Fibroblast of the aortic adventitia (primary cell): ENCODE measurements around the gene BBS9. TPM values are rescaled to one million over a fixed set of nuclear protein-coding genes. Genes with fewer than 3 reads are reported as not detected.
"Not testable (repeated sequence)": the region's sequence is repeated elsewhere in the genome, so short reads cannot be mapped to it uniquely, and the experiment has no call there.

Experiments
- DNase-seq: peaks from one replicate; pipeline ENCODE4 v3.0.0-alpha.2; 2010; ENCODE audit warnings: low read depth
- H3K4me3 ChIP-seq: 2 replicates; pipeline ENCODE4 v1.5.1; 2011; ENCODE audit warnings: low read depth, mild to moderate bottlenecking, control low read depth, low read length, moderate library complexity
- total RNA-seq: library from RNA; depleted of rRNA; stranded (reverse); fragments of >200 nt; gene quantifications from 2 replicates; pipeline ENCODE4 v1.2.3, GENCODE V29; 2012; ENCODE audit warnings: low replicate concordance
- TF ChIP-seq, protein P1 (sequence below): IDR thresholded peaks from 2 replicates; pipeline ENCODE4 v1.5.1; 2011; ENCODE audit warnings: mild to moderate bottlenecking, low read length, control low read depth, inconsistent platforms; ENCODE audit not compliant: insufficient read depth

Gene BBS9
- total RNA-seq, 1 donor = 26.8 TPM

DNA sequence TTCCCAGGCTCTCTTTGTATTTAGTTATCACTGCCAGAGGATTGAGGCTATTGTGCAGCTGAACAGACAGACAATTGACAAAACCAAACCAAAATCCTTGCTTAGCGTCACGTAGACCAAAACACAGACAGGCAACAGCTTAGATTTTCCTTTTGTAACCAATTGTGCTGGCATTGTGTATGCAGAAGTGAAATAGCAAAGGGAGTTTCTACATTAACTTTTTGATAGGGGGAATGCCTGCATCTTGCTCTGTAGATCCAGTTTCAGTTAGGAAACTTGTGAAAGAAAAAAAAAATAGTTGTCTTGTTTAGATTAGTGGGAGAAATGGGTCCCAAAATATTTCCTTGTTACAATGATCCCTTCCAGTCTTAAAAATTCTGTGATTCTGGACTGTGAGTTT is 333.8 kb downstream of the BBS9 start:
- no peak for DNase-seq
- H3K4me3 ChIP-seq = no peak overlapping the region
- TF ChIP-seq, protein P1, sequence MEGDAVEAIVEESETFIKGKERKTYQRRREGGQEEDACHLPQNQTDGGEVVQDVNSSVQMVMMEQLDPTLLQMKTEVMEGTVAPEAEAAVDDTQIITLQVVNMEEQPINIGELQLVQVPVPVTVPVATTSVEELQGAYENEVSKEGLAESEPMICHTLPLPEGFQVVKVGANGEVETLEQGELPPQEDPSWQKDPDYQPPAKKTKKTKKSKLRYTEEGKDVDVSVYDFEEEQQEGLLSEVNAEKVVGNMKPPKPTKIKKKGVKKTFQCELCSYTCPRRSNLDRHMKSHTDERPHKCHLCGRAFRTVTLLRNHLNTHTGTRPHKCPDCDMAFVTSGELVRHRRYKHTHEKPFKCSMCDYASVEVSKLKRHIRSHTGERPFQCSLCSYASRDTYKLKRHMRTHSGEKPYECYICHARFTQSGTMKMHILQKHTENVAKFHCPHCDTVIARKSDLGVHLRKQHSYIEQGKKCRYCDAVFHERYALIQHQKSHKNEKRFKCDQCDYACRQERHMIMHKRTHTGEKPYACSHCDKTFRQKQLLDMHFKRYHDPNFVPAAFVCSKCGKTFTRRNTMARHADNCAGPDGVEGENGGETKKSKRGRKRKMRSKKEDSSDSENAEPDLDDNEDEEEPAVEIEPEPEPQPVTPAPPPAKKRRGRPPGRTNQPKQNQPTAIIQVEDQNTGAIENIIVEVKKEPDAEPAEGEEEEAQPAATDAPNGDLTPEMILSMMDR = no peak

DNA sequence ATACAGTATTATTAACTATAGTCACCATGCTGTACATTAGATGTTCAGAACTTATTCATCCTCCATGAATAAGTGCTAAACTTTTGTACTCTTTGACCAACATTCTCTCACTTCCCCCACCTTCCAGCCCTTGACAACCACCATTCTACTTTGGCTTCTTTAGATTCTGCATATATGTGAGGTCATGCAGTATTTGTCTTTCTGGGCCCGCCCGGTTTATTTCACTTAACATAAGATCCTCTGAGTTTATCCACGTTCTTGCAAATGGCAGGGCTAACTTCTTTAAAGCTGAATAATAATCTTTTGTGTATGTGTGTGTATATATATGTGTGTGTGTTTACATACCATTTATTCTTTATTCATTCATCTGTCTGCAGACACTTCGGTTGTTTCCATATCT is 336.8 kb downstream of the BBS9 start:
- TF ChIP-seq, protein P1 = no peak
- DNase-seq = no peak
- H3K4me3 ChIP-seq = no peak overlapping the region

DNA sequence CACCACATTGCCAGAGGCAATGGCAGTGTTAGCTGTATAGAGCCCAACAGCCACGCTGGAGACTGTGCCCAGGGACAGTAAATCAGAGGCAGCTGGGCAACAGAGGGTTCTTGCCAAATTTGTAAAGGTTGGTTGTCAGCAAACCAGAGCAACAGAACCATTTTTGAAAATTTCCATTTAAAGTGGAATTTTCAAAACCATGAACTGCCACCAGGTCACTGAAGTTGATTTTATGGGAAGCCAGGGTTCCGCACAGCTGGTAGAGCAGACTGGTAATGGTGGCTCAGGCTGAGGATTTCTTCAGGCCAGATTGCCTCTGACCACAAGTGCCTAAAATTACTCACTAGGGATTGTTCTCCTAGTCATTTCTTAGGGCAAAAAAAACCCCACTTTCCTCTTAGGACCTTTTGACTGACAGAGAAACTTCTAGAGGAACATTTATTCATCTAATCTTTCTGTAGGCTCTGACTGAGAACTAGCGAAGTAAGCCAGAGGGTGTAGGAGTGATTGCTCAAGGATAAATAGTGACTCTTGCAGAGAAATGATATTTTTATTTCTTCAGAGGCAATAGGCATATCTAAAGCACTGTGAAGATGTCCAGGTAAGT is 342.4 kb downstream of the BBS9 start:
- TF ChIP-seq, protein P1 = no peak
- DNase-seq = no peak
- no peak overlapping the region for H3K4me3 ChIP-seq

DNA sequence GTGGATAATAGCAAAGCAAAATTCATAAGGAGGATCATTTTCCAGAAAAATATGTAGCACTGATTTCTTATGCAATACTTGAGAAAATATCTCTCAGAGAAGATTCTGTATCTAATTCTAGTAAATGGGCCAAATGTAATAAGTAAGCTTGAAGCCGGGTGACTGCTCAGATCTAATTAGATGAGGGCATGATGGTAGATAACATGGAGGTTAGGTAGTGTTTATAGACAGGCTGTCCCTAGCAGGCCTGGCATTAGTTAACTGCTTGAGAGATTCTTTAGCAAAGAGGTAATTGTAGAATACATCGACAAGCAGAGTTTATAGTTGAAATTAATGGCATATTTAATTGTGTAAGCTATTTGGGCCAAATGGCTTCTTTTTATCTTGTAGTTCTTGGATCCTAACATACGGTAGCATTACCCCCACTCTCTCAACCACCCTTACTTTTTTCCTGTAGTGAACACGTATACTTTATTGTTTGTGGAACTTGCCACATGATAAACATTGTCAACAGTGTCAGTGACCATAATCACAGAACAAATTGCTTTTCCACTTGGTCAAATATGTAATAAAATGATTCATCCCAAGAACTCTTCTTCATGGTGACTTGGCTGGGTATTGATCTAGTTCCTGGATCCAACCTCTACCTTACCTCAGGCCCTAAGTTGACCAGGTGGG is 343.1 kb downstream of the BBS9 start:
- TF ChIP-seq, protein P1 = no peak
- no peak overlapping the region for H3K4me3 ChIP-seq
- DNase-seq = no peak

DNA sequence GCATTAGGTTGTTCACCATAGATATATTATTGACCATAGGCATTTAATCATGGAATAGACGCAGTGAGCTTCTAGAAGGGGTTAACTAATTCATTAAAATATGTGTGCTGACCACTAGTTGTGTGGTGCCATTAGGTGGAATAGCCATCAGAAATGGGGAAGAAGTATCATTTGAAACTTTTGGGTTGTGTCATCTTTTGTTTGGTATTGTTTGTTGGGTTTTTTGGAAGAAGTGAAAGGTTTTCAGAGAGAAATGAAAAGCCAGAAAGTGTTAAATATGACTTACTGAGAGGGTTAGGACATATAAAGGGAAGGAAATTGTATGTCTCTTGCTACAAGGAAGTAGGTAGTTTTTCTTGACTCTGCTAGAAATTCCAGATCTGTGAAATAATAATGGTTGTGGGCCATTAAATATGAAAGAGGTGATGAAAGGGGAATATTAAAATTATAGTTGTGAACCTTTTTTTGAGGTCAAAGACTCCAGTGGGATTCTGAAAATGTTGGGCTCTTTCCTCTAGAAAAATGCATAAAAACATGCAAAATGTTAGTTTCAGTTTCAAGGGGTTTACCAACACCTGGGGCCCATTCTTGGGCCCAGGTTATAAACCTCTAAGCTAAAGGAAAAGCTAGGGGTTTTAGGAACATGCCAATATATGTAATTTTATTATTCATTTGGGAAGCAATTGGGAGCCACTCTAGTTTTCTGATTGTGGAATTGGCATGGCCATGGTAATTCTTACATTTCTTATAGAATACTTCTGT is 348.5 kb downstream of the BBS9 start:
- DNase-seq = no peak
- TF ChIP-seq, protein P1 = no peak
- no peak overlapping the region for H3K4me3 ChIP-seq

DNA sequence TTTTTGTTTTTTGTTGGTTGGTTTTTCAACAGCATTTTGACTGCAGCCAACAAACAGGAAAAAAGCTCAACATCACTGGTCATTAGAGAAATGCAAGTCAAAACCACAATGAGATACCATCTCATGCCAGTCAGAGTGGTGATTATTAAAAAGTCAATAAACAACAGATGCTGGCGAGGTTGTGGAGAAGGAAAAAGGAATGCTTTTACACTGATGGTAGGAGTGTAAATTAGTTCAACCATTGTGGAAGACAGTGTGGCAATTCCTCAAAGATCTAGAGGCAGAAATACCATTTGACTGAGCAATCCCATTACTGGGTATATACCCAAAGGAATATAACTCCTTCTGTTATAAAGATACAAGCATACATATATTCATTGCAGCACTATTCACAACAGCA is 355.1 kb downstream of the BBS9 start:
- DNase-seq, H3K4me3 ChIP-seq: not testable (repeated sequence)
